WTC11 (cell line): ENCODE results near the gene CLSTN2.

Experiments
- CTCF ChIP-seq: fragments of 200-600 bp; IDR thresholded peaks from 2 replicates; pipeline ENCODE4 v1.8.0; 2022; ENCODE audit warnings: antibody characterized with exemption
- ETV6 ChIP-seq: sonication (generic); formaldehyde crosslinking; IDR thresholded peaks from 2 replicates; pipeline ENCODE4 v1.8.1; 2022; ENCODE audit warnings: mild to moderate bottlenecking, missing genetic modification reagents
- JUN ChIP-seq: sonication (generic); formaldehyde crosslinking; IDR thresholded peaks from 2 replicates; pipeline ENCODE4 v1.8.0; 2023; ENCODE audit warnings: mild to moderate bottlenecking, missing genetic modification reagents
- USF1 ChIP-seq: sonication (generic); formaldehyde crosslinking; IDR thresholded peaks from 2 replicates; pipeline ENCODE4 v1.8.0; 2022; ENCODE audit warnings: mild to moderate bottlenecking, missing genetic modification reagents

- TF ChIP-seq JUN (CRISPR knock-in tag) = no peak
- no peak for TF ChIP-seq ETV6 (CRISPR knock-in tag)
- no peak for TF ChIP-seq USF1
- TF ChIP-seq CTCF = no peak
Observed at GRCh38 chr3:140021269-140021668, 86.3 kb downstream of the CLSTN2 start.
